NCI-H774 (cell line): ENCODE data around the gene PLEKHO2.
A peak's percentile ranks its signal among the peaks of the same experiment; 100 is the strongest.

Experiments
- DNase-seq: peaks from one replicate; lab custom pipeline; 2025; lab: John Stamatoyannopoulos, UW

PLEKHO2 gene

GRCh38 chr15:64892847-64893403 is 51.2 kb downstream of the PLEKHO2 start:
- no peak for DNase-seq

- no peak for DNase-seq
These were observed 52.0 kb downstream of the PLEKHO2 start for GRCh38 chr15:64893481-64894394.

DNA sequence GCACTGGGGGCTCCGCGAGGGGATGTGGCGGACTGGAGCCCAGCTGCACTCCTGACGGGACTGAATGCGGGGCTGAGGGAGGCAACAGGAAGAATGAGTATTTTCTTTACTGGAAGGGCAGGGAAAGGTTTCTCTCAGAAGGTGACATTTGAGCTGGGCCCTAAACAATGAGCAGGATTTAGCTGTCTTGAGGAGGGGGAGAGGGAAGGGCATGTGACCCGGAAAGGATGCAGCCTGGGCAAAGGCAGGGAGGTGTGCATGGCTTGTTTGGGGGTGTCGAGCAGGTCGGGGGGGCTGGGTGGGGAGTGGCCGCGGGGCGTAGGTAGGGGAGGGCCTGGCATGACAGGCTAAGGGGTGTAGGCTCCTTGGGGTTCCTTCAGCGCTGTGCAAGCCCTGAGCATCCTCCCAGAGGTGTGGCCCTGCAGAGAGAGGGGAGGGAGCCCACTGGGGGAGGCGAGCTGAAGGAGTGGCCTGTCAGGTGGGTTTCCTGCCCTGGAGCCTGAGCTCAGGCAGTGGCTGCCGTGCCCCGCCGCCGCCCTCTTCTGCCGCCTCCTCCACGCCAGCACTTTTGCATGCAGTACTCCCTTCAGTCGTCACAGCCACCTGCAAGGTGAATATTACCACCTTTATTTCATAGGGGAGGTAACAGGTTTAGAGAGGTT is 52.8 kb downstream of the PLEKHO2 start:
- DNase-seq = no peak

DNA sequence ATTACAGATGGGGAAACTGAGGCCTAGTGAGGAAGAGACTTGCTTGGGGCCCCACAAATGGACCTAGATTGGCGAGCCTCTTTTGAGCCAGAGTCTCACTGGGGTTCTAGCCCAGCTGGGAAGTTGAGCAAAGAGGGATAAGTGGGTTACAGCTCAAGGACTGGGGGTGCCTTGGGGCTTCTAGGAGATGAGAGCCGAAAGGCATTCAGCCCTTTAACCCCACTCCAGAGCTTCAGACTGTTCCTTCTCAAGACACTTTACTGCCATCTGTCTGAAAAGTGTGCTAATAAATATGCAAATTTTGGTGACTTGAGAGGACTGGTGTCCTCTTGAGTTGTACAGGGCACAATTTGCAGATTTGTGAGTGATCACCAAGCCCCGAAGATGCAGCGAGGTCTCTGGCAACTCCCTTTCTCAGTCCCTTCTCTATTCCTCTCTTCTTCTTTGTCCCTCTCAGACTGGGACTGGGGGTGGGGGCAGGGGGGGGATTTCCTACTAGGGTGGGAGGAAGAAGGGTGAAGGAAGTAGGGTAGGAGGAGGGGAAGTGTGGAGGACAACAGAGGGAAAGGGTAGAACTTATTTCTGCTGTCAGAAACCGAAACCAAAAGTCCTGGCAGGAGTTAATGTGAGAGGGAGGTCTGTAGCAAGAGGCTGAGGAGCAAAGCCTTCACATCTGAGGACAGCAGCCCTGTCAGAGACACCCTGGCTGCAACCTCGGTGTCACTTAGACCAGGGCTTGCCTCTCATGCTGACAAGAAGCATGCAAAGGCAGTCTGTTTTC is 53.8 kb downstream of the PLEKHO2 start:
- DNase-seq = no peak

- DNase-seq = no peak
These were observed 54.8 kb downstream of the PLEKHO2 start for GRCh38 chr15:64896371-64897069.

- no peak for DNase-seq
These were observed 55.8 kb downstream of the PLEKHO2 start for GRCh38 chr15:64897345-64897985.

- no peak for DNase-seq
These were observed 56.7 kb downstream of the PLEKHO2 start for GRCh38 chr15:64898406-64898805.

- no peak for DNase-seq
These were observed 59.4 kb downstream of the PLEKHO2 start for GRCh38 chr15:64901141-64901540.

DNA sequence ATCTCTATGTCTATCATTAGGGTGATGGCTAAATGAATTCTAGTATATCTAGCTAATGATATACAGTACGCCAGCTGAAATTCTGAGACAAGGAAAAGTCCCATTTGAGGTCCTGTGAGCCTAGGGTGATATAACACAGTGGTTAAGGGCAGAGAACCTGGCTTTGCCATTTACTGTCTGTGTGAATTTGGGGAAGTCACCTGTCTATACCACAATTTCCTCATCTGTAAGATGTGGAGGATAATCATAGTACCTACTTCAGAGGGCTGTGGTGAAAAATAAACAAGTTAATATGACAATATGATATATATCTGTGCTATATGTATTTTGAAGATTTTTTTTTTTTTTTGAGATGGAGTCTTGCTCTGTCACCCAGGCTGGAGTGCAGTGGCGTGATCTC is 60.2 kb downstream of the PLEKHO2 start:
- DNase-seq = no peak

DNA sequence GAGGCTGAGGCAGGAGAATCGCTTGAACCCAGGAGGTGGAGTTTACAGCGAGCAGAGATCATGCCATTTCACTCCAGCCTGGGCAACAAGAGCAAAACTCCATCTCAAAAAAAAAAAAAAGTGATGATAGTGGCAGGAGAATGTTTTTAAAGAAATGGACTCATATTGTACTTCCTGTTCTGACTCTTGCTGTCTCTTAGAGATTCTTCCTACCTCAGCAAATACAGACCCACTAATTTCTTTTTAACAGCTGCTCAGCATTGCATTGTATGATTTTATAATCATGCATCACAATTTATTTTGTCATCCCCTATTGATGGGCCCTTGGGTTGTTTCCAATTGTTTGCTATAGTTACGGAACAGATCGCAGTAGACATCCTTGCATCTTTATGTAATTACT is 61.1 kb downstream of the PLEKHO2 start:
- DNase-seq = no peak

DNA sequence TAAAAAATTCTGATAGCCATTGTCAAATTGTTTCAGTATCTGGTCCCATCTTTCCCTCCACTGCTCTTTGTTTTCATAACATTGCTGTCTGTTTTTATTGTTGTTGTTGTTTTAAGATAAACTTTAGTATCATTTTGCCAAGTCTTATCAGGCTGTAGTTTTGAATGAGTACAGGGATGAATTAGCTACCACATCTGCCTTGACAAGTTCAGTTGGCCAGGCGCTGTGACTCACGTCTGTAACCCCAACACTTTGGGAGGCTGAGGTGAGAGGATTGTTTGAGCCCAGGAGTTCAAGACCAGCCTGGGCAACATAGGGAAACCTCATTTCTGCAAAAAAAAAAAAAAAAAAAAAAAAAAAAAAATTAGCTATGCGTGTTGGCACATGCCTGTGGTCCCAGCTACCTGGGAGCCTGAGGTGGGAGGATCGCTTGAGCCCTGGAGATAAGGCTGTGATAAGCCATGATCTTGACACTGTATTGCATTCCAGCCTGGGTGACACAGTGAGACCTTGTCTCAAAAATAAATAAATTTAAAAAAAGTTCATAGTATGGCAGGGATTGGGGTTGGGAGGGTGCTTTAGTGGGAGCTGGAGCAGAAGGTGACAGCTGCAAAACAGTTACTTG is 61.7 kb downstream of the PLEKHO2 start:
- DNase-seq = no peak

DNA sequence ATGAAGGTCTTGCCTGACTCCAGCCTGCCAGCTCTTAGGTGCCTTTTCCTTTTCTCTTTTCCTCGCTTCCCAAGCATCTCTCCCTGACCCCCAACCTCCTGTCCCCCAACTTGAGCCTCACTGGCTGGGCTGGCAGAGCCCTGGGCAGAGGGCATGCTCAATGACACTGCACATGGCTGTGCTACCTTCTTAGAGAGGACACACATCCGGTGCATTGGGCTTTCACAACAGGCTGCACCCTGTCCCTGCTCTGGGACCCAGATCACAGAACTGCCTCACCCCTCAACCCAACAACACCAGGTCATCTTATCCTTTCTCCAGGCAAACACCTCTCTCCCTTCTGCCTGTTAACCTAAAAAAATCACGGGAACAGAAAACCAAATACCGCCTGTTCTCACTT is 62.5 kb downstream of the PLEKHO2 start:
- DNase-seq = no peak

DNA sequence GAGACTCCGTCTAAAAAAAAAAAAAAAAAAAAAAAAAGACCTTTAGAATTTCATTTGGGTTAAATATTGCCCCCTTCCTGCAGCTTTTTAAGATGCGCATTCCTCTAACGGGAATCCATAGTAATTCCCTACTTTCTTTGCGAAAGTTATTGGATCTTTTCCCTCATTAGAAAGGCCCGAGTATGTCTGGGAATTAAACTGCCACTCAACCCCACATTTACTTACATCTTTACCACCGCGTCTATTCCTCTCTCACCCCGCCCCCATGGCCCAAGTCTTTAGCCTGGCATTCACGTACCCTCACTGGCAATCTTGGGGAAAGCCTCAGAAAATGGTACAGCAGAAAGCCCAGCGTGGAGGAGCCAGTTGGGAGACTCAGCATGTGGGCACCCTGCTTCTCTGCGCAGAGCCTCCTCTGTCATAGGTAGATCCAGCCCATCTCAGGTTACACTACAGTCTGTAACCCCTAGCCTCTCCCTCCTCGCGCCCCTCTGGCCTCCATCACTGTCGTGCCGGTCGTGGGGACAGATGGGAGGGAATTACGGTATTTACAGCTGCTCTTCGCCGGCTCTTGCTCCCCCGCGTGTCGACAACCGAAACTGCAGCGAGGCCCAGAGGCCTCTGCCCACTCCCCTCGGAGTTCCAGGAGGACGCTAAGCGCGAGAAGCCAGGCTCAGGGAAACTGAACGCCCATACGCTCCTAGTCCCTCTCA is 63.6 kb downstream of the PLEKHO2 start:
- DNase-seq = no peak

DNA sequence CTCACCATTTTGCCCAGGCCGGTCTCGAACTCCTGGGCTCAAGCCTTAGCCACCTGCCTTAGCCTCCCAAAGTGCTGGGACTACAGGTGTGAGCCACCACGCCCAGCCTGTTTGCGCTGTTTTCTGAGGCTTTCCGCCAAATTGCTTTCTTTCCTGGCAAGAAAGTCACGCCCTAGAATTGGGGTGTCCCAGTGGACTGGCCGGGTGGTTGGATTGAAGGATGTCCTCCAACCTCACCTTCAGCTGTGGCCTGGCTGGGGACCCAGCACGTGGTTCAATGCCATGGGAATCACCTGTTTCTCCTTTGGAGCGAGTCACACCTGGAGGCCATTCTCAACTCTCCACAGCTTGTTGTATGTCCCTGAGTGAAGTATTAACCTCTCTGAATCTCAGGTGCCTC is 64.2 kb downstream of the PLEKHO2 start:
- DNase-seq = no peak

GRCh38 chr15:64906402-64906801 is 64.7 kb downstream of the PLEKHO2 start:
- no peak for DNase-seq

DNA sequence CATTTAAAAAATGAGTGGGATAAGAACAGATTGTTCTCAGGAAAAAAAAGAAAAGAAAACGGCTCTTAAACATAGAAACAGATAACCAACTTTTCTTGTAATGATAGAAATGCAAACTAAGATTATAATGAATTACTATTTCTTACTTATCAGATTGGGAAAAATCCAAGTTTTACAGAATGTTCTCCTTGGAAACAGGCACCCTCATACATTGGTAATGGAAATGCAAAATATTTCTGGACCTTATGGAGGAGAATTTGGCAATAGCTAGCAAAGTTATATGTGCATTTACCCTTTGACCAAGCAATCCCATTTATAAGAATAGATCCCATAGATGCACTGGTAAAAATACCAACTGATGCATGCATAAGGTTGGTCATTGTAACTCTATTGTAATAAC is 66.3 kb downstream of the PLEKHO2 start:
- DNase-seq = no peak

- DNase-seq = no peak
These were observed 67.8 kb downstream of the PLEKHO2 start for GRCh38 chr15:64909546-64909945.

DNA sequence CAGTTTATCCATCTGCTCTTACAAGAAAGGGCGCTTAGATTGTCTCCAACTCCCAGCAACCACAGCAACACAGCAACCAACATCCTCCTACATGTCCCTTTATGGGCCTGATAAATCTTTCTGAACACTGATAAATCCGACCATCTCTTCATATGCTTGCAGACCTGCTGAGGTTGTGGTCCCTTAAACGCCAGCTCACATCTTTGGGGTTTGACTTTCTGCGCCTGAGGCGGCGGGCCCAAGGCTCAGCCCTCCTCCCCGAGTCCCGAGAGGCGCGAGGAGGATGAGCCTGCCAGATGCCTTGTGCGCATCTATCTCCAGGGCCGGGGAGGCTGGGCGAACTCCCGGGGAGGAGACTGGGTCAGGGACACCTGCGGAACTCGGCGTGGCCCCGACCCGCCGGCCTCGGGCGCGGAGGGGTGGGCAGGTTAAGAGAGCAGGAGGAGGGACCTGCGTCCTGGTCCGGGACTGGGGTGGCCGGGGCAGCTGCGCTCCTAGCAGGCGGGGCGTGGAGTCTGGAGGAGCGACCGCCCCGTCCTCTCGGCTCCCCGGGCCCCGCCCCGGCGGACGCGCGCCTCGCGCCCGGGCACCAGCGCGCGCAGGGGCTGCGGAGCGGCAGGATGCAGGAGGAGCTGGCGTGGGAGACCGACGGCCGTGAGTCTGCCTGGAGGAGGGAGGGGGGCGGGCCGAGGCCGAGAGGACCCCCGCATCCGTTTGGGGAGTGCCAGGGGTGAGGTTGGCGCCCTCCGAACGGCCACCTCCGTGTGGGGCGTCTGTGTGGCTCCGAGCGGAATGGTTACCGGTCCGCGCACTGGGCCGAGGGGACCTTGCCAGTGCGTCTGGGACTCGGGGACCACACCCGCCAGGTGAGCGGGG is 69.8 kb downstream of the PLEKHO2 start, which contains the start of gene ANKDD1A:
TSS of gene ANKDD1A (plus strand) at position 592 of the 876 bp plus-strand sequence. CDS start at position 621, 29 bp downstream.
- peak; percentile 58 for DNase-seq
